Stimulated activated CD4-positive, alpha-beta T cell treated with anti-CD3 and anti-CD28 coated beads, Interleukin-15, amount 100 ng/mL, for 48 hours (primary cell): ENCODE measurements around the gene VTA1.
"Not testable (repeated sequence)": the region's sequence is repeated elsewhere in the genome, so short reads cannot be mapped to it uniquely, and the experiment has no call there.

Experiments used
- DNase-seq, 2 donors: peaks; one replicate each; pipeline ENCODE4 v3.0.0-alpha.2; 2020; ENCODE audit warnings: low read depth in 2 of 2

Gene VTA1

DNA sequence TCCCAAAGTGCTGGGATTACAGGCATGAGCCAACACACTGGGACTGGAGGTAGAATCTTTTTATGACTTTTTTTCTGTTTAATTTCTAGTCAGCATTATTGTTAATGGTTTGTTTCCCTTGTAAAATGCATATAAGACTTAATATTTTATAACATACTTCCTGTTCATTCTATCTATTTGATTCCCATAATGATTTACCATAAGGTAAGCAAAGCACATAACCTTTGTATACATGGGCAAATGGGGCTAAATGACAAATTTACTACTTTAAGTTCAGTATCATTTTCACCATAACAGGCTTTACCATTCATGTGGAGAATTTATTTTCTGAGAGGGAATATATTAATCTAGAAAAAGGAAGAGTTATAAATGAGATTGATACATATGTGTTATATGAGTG lies 24.3 kb downstream of the VTA1 start:
- DNase-seq, result no peak

DNA sequence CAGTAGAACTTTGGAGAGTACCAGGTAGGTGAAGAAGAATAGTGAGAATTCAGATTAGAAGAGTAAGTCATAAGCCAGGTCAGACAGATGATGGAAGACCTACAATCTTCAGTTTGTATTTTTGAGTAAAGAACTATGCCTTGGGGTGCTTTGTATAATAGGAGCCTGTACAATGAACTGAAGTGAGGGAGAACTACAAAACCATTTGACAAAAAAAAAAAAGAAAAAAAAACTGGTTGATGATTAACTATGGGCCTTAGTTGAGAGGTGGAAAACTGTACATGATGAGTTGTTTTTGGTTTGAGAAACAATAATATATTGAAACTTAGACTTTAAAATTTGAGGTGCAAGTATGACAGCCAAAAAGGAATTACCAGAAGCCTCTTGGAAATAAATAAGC lies 25.7 kb downstream of the VTA1 start:
- DNase-seq, result no peak

DNA sequence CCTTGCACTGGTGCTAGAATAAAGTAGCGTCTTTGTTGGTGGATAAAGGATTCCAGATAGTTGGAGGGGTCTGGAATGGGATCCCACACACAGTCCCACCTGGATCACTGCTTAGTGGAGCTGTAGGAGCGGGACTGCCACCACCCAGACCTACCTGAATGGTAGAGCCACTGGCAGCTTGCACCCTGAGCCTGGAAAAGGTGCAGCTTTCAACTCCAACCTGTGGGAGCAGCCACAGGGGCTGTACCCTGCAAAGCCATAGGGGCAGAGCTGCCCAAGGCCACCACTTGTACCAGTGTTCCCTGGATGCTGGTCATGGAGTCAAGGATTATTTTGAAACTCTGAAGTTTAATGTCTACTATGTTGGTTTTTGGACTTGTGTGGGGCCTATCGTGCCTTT lies 26.9 kb downstream of the VTA1 start:
- no peak for DNase-seq

DNA sequence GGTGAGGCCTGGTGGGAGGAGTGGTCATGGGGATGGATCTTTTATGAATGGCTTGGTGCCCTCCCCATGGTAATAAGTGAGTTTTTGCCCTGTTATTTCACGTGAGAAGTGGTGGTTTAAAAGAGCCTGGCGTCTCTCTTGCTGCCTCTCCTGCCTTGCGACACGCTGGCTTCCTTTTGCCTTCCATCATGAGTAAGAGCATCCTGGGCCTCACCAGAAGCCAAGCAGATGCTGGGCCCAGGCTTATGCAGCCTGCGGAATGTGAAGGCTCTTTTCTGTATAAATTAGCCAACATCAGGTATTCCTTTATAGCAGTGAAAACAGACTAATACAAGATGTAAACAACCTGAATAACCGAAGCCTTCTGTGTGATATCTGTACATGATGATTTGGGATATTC lies 27.6 kb downstream of the VTA1 start:
- DNase-seq, result no peak

DNA sequence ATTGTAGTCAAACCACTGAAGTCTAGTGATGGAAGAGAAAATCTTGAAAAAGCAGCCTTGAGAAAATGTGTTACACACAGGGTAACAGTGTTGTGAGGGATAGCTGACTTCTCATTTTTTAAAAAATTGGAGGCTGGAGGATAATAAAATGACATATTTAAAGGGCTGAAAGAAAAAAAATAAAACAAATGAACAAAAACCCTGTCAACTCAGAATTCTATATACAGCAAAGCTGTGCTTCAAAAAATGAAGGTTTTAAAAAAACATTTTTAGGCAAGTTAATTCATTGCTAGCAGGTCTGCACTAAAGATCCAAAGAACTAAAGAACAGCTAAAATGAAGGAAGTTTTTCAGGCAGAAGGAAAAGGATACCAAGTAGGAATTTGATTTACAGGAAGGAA lies 31.1 kb downstream of the VTA1 start:
- no peak for DNase-seq

DNA sequence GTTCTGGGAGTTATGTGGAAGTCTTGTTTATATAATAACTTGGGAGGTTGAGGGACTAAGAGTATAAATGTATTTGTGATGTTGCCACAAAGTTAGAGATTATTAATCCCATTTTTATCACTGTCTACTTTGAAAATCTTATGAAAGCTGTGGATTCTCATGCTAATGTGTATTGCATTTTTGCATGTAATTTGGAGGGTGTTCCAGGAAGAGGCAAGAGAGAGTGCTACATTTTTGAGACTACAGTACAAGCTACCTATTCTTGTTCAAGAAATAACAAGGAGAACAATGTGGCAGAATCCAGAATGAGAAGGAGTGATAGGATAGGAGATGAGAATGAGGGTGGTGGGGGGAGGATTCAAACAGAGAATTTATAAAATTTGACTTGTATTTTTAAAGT lies 34.9 kb downstream of the VTA1 start:
- DNase-seq, result no peak

DNA sequence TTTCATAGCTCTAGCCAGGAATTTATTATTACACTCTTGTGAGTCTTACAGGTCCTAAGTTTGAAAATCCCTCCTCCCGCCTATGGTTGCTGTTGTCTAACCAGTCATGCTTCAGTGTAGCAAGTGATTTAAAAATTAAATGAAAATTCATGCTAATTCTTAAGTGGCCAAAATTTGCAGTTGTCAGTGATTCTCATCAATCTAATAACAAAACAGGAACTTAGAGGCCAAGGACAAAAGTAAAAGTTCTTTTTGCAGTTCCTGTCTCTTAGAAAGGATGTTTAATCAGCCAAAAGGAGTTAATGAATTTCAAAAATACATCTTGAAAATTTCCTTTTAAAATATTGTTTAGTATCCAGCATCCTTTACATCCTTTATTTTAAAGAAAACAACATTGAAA lies 36.3 kb downstream of the VTA1 start:
- DNase-seq, result no peak

DNA sequence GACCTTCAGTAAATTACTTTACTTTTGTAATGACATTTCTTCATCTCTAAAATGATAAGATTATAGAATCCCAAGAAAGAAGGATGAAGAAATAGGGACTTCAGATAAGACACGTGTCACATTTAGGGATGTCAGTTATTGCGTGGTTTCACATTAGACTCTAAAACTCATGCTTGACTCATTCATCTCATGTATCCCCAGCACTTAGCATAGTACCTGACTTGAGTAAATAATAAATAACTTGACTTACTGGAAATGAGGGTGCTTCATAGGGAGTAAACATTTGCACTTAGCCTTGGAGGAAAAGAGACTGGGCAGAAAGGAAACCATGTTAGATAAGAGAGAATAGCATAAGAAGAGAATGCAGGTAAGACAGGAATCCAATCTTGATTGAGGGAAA lies 37.2 kb downstream of the VTA1 start:
- DNase-seq, result no peak

DNA sequence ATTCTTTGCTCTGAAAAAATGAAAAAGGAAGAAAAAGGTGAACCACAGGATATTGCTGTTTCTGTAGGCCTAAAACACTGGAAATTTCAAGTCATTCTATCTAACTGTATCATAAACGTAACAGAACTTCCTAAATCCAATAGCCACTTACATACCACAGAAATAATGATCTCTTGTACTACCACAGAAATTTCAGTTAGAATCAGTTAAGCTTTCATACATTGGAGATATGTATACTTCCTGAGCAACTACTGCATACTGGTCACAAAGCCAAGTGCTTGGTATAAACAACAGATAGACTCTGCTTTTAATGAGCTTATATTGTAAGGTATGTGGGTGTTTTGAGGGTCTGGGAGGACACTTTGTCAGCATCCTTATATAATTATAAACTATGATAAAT lies 38.6 kb downstream of the VTA1 start:
- no peak for DNase-seq

DNA sequence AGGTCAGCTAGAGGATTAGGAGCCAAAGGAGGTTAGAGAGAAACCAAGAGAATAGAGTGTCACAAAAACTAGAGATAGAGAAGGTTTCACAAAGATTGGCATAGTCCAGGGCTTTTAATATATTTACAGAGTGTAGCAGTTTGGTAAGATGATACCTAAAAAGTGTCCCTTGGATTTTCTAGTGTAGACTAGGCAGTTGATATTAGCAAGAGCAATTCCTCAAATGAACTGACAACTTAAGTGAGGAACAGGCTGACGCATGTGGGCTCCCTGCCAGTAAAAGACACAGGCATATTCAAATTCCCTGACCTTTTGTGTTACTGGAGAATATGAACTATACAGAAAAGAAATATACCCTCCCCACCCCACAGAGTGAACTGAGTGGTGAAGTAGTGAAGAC lies 40.1 kb downstream of the VTA1 start:
- DNase-seq, result no peak

DNA sequence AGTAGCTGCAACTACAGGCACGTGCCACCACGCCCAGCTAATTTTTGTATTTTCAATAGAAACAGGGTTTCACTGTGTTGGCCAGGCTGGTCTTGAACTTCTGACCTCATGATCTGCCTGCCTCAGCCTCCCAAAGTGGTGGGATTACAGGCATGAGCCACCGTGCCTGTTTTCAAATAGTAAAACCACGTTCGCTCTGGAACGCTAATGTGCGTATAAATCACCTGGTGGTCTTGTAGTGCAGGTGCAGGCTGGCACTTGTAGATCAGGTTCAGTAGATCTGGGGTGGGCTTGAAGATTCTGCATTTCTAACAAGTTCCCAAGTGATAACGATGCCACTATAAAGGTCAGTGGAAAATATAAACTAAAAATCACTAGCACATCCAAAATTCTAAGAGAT lies 41.3 kb downstream of the VTA1 start:
- DNase-seq, result not testable (repeated sequence)

DNA sequence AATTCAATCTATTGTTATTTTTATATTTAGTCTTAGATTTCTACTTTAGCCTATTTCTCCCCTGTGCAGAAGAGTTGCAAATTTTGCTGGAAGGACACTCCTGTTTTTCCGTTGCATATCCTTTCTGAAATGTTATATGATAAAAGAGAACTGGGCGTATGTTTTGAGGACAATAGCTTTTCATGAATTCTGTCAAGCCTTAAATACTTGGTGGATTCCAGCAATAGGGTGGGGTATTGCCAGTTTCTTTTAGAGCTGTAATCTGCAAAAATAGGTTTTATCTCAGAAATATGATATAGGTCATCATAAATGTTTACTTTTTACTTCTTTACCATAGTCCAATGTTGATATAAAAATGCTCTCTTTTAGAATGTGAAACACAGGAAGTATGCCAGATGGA lies 42.0 kb downstream of the VTA1 start:
- DNase-seq, result no peak

DNA sequence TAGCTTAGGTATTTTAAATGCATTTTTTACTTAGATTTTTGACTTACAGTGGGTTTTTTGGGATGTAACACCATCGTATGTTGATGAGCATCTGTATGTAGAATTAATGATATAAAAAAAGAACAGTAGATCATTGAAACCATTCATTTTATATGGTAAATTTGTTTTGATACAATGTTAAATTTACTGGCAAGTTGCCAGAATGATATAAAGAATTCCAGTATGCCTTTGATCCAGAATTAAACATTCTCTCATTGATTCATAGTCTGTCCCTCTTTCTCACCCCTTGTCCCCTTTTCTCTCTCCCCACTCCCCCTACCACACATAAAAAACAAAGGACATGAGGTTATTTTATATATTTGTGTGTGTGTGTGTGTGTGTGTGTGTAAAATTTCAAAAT lies 45.3 kb downstream of the VTA1 start:
- no peak for DNase-seq

DNA sequence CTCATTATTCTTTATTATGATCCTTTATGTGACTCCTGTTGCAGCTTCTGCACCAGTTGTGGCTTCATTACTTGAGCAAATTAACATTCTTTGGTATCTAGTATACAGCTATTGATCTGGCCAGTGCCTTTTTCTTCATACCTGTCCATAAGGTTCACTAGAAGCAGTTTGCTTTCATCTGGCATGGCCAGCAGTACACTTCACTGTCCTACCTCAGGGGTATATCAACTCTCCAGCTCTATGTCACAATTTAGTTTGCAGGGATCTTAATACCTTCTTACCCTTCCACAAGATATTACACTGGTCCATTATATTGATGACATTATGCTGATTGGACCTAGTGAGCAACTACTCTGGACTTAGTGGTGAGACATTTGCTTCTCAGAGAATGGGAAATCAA lies 46.6 kb downstream of the VTA1 start:
- no peak for DNase-seq

DNA sequence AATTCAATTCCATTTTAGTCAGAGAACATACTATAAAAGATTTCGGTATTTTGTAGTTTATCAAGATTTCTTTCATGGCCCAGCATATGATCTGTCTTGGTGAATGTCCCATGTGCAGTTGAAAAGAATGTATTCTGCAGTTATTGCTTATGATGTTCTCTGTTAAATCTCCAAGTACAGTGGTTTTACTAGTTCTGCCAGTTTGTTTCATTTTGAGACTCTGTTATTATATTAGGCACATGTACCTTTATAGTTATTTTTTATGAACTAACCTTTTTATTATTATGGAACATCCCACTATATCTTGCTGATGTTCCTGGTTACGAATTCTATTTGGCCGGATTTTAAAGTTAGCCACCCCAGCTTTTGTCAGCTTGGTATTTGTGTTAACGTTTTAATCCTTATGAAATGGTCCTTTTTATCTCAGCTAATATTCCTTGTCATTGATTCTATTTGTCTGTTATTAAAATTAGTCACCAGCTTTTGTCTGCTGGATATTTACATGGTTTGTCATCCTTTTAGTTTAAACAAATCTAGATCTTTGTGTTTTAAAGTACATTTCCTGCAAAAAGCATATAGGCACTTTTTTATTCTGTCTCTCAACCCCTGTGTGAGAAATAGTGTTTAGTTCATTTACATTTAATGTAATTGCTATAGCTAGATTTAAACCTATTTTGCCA lies 48.9 kb downstream of the VTA1 start:
- DNase-seq, result no peak

DNA sequence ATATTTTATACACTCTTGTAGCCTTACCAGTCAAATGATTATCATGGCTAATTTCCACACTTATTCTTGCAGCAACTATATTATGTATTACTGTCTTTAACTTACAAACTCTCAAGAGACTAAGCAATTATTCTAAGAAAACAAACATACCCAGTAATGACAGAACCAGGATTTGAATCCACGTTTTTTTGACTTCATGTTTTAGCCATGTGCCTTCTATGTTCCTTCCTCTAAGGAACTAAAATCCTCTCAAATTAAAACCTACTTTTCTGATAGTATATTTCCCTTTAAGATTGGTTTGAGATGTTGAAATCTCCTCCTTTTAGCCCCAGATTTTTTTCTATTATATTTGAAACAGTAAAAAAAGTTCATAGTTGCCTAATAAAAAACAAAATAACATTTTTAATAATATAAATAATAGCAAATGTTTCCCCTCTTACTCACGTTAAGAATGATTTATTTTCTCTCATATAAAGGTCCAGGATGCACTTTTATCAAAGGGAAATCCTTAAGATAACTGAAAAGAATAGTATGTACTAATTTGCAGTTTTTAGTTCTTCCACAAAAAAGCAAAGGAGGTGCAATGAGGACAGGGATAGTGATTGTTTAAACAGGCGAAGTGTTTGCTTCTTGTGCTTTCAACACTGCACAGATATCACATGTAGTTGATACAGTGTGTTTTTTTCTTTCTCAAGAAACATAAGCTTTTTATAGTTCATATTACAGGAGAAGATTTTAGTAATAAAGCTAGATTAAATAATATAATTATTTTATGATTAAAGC lies 54.0 kb downstream of the VTA1 start:
- DNase-seq, result no peak

DNA sequence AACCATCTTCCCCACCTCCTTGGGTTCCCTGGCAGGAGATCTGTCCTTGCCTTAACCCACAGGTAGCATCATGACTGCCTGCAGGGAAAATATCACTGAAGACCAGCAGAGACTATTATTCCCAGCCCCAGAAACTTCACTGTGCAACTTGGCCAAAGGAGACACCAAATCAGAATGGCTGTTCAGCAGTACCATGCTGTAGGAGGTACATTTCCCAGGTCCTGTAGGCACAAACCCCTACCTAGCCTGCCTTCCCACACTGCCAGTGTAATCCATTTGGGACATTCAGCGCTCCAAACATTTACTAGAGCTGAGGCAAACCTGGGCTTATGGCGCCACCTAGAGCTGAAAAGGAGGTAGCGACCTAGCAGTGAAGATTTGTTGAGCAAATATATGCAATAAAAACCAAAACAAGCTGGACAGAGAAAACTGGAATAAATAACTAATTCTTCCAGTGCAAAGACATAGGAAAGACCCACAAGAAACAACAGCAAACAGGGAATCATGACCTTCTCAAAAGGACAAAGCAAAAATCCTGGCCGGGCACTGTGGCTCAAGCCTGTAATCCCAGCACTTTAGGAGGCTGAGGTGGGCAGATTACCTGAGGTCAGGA lies 60.3 kb downstream of the VTA1 start:
- DNase-seq, result peak in 1 of 2 donors; percentile 4

DNA sequence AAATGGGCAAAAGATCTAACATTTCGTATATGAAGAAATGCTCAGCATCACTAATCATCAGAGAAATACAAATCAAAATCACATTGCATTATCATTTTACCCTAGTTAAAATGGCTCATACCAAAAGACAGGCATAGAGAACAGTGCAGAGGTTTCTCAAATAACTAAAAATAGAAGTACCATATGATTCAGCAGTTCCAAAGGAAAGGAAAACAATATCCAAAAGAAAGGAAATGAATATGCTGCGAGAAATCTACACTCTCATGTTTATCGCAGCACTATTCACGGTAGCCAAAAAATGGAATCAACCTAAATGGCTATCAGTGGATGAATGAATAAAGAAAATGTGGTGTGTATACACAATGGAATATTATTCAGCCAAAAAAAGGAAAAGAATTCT lies 63.5 kb downstream of the VTA1 start:
- no peak for DNase-seq

DNA sequence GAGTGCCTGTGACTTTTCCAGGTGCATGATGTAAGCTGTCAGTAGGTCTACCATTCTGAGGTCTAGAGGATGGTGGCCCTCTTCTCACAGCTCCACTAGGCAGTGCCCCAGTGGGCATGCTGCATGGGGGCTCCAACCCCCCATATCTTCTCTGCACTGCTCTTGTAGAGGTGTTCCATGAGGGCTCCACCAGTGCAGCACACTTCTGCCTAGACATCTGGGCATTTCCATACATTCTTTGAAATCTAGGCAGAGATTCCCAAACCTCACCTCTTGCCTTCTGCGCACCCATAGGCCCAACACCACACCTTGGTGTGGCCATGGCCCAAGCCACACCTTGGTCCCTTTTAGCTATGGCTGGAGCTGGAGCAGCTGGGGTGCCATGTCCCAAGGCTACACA lies 66.3 kb downstream of the VTA1 start:
- no peak for DNase-seq

DNA sequence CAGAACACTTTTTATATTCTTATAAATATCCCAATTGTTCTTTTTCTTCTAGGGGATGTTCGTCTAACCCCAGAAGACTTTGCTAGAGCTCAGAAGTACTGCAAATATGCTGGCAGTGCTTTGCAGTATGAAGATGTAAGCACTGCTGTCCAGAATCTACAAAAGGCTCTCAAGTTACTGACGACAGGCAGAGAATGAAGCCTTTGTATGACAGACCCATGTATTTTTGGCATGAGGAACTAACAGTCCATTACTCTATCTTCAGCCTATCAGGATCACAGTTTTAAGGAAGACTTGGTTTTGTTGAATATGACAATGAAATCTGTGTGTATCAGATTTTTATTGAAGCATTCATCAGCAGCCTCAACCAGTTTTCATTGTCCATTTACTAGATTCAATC lies 71.4 kb downstream of the VTA1 start:
- no peak for DNase-seq

DNA sequence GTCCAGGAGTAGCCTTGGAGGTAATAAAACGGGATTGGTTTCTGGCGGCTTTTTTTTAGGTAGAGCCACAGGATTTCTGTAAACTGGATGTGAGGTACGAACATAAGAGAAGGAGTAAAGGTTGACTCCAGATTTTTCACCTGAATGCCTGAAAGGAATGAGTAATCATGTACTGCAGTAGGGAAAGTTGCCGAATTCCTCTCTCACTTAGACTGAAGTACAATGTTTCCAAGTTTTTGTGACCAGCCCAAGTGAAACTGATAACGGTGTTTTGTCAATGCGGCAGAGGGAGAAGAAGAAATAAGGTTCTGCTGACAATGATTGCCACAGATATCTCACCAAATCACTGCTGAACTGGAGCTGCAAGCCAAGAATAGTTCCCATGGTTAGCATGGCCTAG lies 75.0 kb downstream of the VTA1 start:
- DNase-seq, result no peak

DNA sequence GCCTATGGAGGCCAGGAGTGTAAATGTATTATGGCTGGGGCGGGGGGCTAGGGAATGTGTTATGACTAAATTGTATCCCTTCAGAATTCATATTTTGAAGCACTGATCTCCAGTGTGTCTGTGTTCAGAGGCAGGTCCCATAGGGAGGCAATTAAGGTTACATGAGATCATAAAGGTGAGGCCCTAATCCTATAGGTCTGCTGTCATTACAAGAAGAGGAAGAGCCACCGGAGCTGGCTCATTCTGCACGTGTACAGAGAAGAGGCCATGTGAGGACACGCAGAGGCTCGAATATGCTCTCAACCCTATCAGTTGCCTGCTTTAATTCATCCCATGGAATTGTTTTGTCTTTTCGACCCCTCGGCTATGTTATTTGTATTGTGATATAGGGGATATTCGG lies 76.9 kb downstream of the VTA1 start:
- DNase-seq, result no peak

DNA sequence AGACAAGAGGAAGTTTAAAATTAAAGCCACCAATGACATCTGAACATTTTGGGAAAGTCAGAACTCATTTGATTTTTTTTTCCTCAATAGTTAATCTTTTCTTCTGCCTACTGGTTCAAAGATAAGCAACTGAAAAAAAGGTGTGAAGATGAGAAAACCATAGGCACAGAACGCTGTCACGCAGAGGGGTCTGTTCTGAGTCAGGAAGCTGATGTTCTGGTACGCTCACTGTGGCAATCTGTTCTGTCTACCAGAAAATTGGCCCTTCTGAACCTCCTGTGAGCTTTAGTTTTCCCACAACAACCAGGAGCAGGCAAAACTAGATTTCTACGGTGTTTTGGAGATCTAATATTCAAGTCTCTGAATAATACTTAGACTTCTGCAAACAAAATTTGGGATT lies 78.1 kb downstream of the VTA1 start:
- no peak for DNase-seq
